Measurements from ENCODE around the gene FADS2. TPM values are rescaled to one million over a fixed set of nuclear protein-coding genes. Genes with fewer than 3 reads are reported as not detected.

Gene FADS2
- total RNA-seq, 4 donors from 2014 or later, result 13.5 to 117 (median 84.9) TPM

DNA sequence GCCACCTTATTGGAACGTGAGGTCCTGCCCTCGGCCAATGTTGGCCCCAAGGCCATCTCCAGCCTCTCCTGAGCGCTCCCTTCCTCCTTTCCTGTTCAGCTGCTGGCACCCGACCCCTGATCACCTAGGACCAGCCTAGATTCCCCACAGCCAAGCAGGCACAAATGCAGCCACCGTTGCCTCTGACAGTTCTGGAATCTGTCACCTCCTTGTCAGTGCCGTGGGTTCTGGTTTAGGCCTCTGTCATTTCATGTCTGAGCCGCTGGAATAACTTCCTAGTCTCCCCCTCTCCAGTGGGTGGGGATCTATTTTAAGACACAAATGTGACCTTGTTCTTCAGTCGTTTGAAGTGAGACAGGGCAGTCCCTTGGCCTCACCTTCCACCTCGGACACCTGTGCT is 33.5 kb downstream of the FADS2 start:
- intact Hi-C loops (cut with DNase I; ENCODE audit: low total_unique reads), result no loop called here
- no peaks in the 10 kb centered on the region for H3K4me1 ChIP-seq
- H3K4me3 ChIP-seq, result no peak overlapping the region
- no peak for DNase-seq
- H3K36me3 ChIP-seq, result no peaks in the 10 kb centered on the region
- H3K27me3 ChIP-seq, result no peaks in the 10 kb centered on the region
- no peak overlapping the region for H3K27ac ChIP-seq
- H3K9me3 ChIP-seq, result no peaks in the 10 kb centered on the region
- no peak for TF ChIP-seq POLR2A (IDR thresholded peaks at IDR 0.05)
- TF ChIP-seq, protein P1, sequence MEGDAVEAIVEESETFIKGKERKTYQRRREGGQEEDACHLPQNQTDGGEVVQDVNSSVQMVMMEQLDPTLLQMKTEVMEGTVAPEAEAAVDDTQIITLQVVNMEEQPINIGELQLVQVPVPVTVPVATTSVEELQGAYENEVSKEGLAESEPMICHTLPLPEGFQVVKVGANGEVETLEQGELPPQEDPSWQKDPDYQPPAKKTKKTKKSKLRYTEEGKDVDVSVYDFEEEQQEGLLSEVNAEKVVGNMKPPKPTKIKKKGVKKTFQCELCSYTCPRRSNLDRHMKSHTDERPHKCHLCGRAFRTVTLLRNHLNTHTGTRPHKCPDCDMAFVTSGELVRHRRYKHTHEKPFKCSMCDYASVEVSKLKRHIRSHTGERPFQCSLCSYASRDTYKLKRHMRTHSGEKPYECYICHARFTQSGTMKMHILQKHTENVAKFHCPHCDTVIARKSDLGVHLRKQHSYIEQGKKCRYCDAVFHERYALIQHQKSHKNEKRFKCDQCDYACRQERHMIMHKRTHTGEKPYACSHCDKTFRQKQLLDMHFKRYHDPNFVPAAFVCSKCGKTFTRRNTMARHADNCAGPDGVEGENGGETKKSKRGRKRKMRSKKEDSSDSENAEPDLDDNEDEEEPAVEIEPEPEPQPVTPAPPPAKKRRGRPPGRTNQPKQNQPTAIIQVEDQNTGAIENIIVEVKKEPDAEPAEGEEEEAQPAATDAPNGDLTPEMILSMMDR (IDR thresholded peaks at IDR 0.05), result no peak

DNA sequence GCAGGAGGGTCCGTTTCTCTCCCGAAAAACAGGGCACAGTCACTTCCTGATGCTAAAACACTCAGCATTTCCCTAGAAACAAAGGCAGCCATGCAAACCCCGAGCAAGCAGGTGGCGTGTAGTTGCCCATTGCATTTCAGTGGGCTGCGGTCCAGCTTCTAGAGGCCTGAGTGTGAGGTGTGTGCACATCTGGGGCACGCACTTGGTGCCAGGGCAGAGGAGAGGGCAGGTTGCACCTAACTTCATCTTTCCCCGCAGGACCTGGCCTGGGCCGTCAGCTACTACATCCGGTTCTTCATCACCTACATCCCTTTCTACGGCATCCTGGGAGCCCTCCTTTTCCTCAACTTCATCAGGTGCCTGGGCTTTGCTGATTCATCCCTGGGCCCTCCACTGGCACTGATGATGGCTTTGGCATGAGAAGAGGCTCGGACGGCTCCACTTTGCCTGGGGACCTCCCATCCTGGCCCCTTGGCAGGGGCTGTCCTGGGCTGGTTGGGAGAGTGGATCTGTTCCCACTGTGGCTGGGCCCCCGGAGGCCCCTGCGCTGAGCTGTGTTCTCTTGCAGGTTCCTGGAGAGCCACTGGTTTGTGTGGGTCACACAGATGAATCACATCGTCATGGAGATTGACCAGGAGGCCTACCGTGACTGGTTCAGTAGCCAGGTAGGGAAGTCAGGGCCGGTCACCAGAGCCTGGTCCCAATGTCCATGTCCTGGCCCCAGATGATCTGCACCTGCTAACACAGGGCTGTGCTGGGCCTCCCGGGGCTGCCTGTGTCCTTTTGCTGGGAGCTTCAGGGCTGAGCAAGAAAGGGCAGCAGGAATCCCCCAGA is 34.8 kb downstream of the FADS2 start:
- Histone ChIP-seq H3K36me3 (no peaks in the 10 kb centered on the region), H3K27me3 (no peaks in the 10 kb centered on the region), H3K4me1 (no peaks in the 10 kb centered on the region), H3K9me3 (no peaks in the 10 kb centered on the region), H3K4me3 (no peak overlapping the region), H3K27ac (no peak overlapping the region)
- intact Hi-C loops (cut with DNase I; ENCODE audit: low total_unique reads), result no loop called here
- no peak for TF ChIP-seq POLR2A (IDR thresholded peaks at IDR 0.05)
- TF ChIP-seq, protein P1 (IDR thresholded peaks at IDR 0.05), result no peak
- DNase-seq, result no peak

DNA sequence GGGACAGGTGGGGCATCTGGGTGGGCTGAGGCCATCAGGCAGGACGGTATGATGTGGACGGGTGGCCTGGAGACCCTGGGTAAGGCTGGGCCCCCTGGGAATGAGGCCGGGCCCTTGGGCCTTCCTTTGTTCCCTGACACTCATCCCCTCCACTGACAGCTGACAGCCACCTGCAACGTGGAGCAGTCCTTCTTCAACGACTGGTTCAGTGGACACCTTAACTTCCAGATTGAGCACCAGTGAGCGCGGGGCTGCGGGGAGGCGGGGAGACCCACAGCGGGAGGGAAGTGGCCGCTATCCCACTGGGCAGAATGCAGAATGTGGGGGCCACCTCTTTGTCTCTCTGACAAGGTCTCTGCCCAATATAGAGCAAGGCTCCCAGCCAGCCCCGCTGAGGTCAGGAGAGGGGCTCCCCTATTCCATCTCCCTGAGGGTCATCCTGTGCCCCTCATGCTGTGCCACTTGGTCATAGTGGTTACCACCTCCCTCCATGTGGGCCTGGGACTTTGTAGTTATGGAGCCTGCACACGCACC is 35.5 kb downstream of the FADS2 start:
- Histone ChIP-seq H3K27ac (no peak overlapping the region), H3K27me3 (no peaks in the 10 kb centered on the region), H3K36me3 (no peaks in the 10 kb centered on the region), H3K4me1 (no peaks in the 10 kb centered on the region), H3K9me3 (no peaks in the 10 kb centered on the region), H3K4me3 (no peak overlapping the region)
- intact Hi-C loops (cut with DNase I; ENCODE audit: low total_unique reads), result no loop called here
- DNase-seq, result no peak
- TF ChIP-seq, protein P1 (IDR thresholded peaks at IDR 0.05), result no peak
- TF ChIP-seq POLR2A (IDR thresholded peaks at IDR 0.05), result no peak

DNA sequence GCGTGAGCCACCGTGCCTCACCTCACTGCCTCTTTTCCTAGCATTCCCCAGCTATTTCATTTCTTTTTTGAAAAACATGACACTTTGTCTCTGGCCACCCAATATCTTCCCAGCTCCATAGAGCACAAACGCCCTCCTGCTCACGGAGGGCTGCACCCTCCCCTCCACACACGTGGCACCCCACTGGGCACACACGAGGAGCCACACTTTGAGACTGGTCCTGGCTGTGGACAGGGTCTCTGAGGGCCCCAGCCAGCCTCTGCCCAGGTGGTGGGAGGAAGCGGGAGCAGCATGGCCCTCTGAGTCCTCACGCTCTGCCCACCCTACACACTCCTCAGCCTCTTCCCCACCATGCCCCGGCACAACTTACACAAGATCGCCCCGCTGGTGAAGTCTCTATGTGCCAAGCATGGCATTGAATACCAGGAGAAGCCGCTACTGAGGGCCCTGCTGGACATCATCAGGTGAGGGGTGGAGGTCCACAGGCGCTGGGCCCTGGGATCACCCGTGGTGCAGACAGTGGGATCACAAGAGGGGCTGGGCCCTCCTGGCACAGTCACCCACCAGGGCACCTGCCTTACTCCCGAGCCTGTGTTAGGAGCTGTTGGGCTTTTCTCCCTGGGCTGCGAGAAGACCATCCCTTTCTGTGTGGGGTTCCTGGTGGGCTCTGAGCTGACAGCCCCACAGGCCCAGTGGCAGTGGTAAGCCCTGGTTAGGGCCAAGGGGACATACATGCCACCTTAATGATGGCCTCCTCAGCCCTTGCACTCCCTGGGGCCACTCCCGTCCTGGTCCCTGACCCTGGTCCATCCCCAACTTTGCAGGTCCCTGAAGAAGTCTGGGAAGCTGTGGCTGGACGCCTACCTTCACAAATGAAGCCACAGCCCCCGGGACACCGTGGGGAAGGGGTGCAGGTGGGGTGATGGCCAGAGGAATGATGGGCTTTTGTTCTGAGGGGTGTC is 37.0 kb downstream of the FADS2 start:
- no peak for TF ChIP-seq POLR2A (IDR thresholded peaks at IDR 0.05)
- no peak for DNase-seq
- Histone ChIP-seq H3K27ac (no peak overlapping the region), H3K4me3 (no peak overlapping the region), H3K4me1 (no peaks in the 10 kb centered on the region), H3K27me3 (no peaks in the 10 kb centered on the region), H3K36me3 (no peaks in the 10 kb centered on the region), H3K9me3 (no peaks in the 10 kb centered on the region)
- intact Hi-C loops (cut with DNase I; ENCODE audit: low total_unique reads), result no loop called here

DNA sequence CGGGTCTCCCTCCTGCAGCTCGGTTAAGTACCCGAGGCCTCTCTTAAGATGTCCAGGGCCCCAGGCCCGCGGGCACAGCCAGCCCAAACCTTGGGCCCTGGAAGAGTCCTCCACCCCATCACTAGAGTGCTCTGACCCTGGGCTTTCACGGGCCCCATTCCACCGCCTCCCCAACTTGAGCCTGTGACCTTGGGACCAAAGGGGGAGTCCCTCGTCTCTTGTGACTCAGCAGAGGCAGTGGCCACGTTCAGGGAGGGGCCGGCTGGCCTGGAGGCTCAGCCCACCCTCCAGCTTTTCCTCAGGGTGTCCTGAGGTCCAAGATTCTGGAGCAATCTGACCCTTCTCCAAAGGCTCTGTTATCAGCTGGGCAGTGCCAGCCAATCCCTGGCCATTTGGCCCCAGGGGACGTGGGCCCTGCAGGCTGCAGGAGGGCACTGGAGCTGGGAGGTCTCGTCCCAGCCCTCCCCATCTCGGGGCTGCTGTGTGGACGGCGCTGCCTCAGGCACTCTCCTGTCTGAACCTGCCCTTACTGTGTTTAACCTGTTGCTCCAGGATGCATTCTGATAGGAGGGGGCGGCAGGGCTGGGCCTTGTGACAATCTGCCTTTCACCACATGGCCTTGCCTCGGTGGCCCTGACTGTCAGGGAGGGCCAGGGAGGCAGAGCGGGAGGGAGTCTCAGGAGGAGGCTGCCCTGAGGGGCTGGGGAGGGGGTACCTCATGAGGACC is 38.3 kb downstream of the FADS2 start:
- no peaks in the 10 kb centered on the region for H3K36me3 ChIP-seq
- no peak for DNase-seq
- no peak overlapping the region for H3K4me3 ChIP-seq
- no peaks in the 10 kb centered on the region for H3K4me1 ChIP-seq
- H3K9me3 ChIP-seq, result no peaks in the 10 kb centered on the region
- H3K27me3 ChIP-seq, result no peaks in the 10 kb centered on the region
- no peak for TF ChIP-seq POLR2A (IDR thresholded peaks at IDR 0.05)
- intact Hi-C loops (cut with DNase I; ENCODE audit: low total_unique reads), result no loop called here
- H3K27ac ChIP-seq, result no peak overlapping the region
